ENCODE measurements around the gene WDR90. TPM values are rescaled to one million over a fixed set of nuclear protein-coding genes. Genes with fewer than 3 reads are reported as not detected.
A peak's percentile ranks its signal among the peaks of the same experiment; 100 is the strongest.

WDR90 gene
- total RNA-seq, 1 donor from 2014 or later, result 77.2 TPM

DNA sequence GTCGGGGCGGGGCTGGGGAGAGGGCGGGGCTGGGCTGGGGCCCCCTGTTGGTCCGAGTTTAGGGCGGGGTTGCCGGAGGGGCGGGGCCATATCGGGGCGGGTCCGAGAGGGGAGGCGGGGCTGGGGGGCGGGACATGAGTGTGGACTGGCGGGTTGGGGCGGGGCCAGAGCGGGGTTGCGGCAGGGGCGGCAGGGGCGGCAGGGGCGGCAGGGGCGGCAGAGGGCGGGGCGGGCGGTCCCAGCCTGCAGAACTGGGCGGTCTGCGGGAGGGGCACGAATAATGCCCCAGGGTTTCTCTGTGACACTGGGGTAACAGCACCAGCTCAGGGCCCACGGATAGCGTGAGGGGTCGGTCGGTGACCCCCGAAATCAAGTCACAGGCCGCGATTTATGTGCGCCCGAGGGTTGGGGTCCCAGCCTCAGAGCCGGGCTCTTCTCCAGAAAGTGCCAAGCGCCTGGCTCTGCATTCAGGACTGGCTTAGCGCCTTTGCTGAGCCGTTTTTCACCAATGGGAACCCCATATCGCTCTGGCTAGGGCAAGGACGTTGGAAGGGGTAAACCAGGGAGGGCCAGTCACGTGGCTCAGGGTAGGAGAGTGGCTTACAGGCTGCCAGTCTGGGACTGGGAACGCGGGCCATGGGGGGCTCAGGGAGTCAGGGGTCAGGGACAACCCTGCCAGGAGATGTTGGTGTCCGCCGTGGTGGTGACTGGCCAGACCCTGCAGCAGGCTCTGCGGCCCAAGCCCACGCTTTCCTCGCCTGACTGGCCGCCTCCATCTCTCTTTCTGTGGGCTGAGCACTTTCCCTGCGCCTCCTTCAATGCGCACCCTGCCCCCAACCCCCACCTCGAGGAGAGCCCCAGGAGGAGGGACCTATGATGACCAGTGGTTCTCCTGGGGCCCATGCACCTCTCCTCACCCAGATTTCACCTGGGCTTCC is 11.8 kb upstream of the WDR90 start:
- H3K9me3 Mint-ChIP-seq, result no peaks in the 10 kb centered on the region
- no peak overlapping the region for H3K27ac Mint-ChIP-seq
- H3K36me3 Mint-ChIP-seq (ENCODE audit: low read depth), result peaks cover 8% of the 10 kb centered on the region
- peak; percentile 82 for DNase-seq (ENCODE audit: low spot score)
- intact Hi-C loops (cut with micrococcal nuclease), result loop anchor here (5.0 kb wide), 2 partner anchors 45 to 110 kb away; partner anchors contain the start of genes CAPN15, JMJD8 and STUB1
- peak overlapping the region; percentile 90 for H3K4me3 Mint-ChIP-seq (ENCODE audit: low read depth)
- H3K4me1 Mint-ChIP-seq (ENCODE audit: low read depth), result peaks cover 8% of the 10 kb centered on the region
- no peaks in the 10 kb centered on the region for H3K27me3 Mint-ChIP-seq (ENCODE audit: low read depth)

DNA sequence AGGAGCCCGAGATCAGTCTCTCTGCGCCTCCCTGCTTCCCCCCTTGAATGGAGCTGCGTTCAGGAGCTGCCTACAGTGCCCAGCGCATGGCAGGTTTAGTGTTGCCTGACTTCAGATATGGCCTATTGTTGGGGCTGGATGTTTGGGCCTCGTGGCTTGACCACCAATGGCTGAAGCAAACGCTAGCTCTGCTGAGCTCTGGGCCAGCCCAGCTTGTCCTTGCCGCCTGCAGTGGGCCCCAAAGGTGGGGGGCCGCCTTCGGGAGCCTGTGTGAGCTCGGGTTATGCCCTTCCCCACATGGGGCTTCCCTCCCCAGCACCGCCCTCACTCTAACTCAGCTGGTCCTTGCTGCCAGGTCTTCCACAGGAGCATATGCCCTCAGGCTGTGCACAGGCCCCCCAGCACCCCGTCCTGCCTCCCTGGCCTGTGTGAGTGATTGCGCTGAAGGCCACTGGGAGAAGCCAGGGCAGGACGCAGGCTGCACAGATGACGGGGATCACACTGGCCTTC is 11.1 kb upstream of the WDR90 start:
- H3K9me3 Mint-ChIP-seq, result no peaks in the 10 kb centered on the region
- H3K4me3 Mint-ChIP-seq (ENCODE audit: low read depth), result peak overlapping the region; percentile 21
- intact Hi-C loops (cut with micrococcal nuclease), result loop anchor here (5.0 kb wide), 2 partner anchors 44 to 111 kb away; partner anchors contain the start of genes CAPN15, JMJD8 and STUB1
- no peaks in the 10 kb centered on the region for H3K27me3 Mint-ChIP-seq (ENCODE audit: low read depth)
- H3K4me1 Mint-ChIP-seq (ENCODE audit: low read depth), result peaks cover 8% of the 10 kb centered on the region
- peaks cover 8% of the 10 kb centered on the region for H3K36me3 Mint-ChIP-seq (ENCODE audit: low read depth)
- H3K27ac Mint-ChIP-seq, result no peak overlapping the region
- no peak for DNase-seq (ENCODE audit: low spot score)

DNA sequence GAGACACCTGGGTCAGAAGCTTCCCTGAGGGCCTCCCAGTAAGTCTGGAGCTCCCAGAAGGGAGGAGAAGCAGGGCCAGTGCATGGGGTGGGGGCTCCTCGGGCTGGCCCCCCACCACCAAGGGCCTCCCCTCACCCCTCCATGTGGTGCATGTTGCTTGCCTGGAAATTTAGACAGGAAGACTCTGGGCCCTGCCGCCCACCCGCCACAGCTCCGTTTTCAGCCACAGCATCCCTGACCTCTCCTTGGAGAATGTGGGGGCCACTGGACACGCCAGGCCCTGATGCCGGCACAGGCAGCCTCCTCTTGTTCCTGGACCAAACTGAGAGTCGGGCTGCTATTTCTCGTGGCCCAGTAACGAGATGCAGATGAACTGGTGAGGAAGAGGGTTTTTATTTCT is 10.3 kb upstream of the WDR90 start:
- peaks cover 12% of the 10 kb centered on the region for H3K36me3 Mint-ChIP-seq (ENCODE audit: low read depth)
- no peak overlapping the region for H3K27ac Mint-ChIP-seq
- intact Hi-C loops (cut with micrococcal nuclease), result loop anchor here (5.0 kb wide), 2 partner anchors 43 to 112 kb away; partner anchors contain the start of genes CAPN15, JMJD8 and STUB1

DNA sequence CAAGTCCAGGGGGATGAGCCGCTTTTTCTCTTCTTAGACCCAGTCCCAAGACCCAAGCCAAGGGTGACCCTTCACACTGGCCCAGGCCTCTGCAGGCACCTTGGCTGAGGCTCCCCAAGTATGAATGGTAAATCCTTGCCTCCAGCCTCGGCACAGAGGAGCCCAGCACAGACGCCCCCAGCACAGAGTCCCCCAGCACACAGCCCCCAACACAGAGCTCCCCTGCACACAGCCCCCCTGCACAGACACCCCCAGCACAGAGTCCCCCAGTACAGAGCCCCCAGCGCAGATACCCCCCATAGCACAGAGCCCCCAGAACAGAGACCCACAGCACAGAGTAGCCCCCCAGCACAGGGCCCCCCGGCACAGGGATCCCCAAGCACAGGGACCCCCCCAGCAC is 8.6 kb upstream of the WDR90 start:
- H3K9me3 Mint-ChIP-seq, result no peaks in the 10 kb centered on the region
- H3K4me3 Mint-ChIP-seq (ENCODE audit: low read depth), result peak overlapping the region; percentile 72
- DNase-seq (ENCODE audit: low spot score), result no peak
- intact Hi-C loops (cut with micrococcal nuclease), result loop anchor here (1.0 to 10.0 kb wide), 2 partner anchors 9 to 974 kb away; partner anchors contain the start of genes CRAMP1, IFT140 and WDR90
- H3K27ac Mint-ChIP-seq, result no peak overlapping the region
- H3K36me3 Mint-ChIP-seq (ENCODE audit: low read depth), result peaks cover 15% of the 10 kb centered on the region
- H3K27me3 Mint-ChIP-seq (ENCODE audit: low read depth), result no peaks in the 10 kb centered on the region
- peaks cover 6% of the 10 kb centered on the region for H3K4me1 Mint-ChIP-seq (ENCODE audit: low read depth)

More for the DNA sequence above, 10.3 kb upstream of the WDR90 start:
- no peaks in the 10 kb centered on the region for H3K9me3 Mint-ChIP-seq
- no peak for DNase-seq (ENCODE audit: low spot score)
- H3K4me1 Mint-ChIP-seq (ENCODE audit: low read depth), result peaks cover 8% of the 10 kb centered on the region
- no peak overlapping the region for H3K4me3 Mint-ChIP-seq (ENCODE audit: low read depth)
- H3K27me3 Mint-ChIP-seq (ENCODE audit: low read depth), result no peaks in the 10 kb centered on the region

DNA sequence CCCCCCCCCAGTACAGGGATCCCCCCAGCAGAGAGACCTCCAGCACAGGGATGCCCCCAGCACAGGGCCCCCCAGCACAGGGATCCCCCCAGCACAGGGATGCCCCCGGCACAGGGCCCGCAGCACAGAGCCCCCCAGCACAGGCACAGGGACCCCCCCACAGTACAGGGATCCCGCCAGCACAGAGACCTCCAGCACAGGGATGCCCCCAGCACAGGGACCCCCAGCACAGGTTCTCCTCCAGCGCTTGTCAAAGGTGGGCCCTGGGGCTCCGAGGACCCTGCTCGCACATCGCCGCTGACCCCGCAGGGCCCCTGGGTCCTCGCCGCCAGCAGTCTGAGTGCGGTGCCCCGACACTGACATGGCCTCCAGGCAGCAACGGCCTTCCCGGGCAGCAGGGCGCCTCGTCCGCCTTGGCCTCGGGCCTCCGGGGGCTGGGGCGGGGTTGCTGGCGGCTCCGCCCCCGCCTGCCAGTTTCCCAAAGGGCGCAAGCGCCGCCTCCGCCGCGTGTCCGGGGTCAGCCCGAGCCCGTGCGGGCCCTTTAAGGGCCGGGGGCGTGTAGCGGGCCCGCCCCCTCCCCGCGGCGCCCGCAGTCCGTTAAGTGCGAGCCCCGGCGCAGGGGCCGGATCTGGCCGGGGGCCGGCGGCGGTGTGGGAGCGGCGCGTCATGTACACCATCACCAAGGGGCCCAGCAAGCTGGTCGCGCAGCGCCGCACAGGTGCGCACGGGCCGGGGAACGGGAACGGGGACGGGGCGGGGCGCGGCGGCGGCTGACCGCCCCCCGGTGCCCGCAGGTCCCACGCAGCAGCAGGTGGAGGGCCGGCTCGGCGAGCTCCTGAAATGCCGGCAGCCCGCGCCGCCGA is 7.6 kb upstream of the WDR90 start, which contains the start of gene MCRIP2:
MCRIP2 (plus strand) TSS at position 503 of the 863 bp plus-strand sequence; CDS start at position 667, 164 bp downstream.
- intact Hi-C loops (cut with micrococcal nuclease), result loop anchor here (1.0 to 10.0 kb wide), 2 partner anchors 8 to 973 kb away; partner anchors contain the start of genes CRAMP1, IFT140 and WDR90
- Mint-ChIP-seq H3K27me3 (ENCODE audit: low read depth) (no peaks in the 10 kb centered on the region), H3K9me3 (no peaks in the 10 kb centered on the region), H3K4me1 (ENCODE audit: low read depth) (peaks cover 6% of the 10 kb centered on the region), H3K4me3 (ENCODE audit: low read depth) (peak within 1 kb of the TSS; percentile 75), H3K27ac (no peak within 1 kb of the TSS), H3K36me3 (ENCODE audit: low read depth) (peaks cover 16% of the 10 kb centered on the region)
- DNase-seq (ENCODE audit: low spot score), result peak; percentile 72

GRCh38 chr16:642189-643049 is 6.7 kb upstream of the WDR90 start:
- H3K27ac Mint-ChIP-seq, result no peak overlapping the region
- peak; percentile 29 for DNase-seq (ENCODE audit: low spot score)
- peaks cover 5% of the 10 kb centered on the region for H3K4me1 Mint-ChIP-seq (ENCODE audit: low read depth)
- H3K36me3 Mint-ChIP-seq (ENCODE audit: low read depth), result peaks cover 16% of the 10 kb centered on the region
- H3K27me3 Mint-ChIP-seq (ENCODE audit: low read depth), result no peaks in the 10 kb centered on the region
- intact Hi-C loops (cut with micrococcal nuclease), result loop anchor here (10.0 kb wide), 1 partner anchor 972 kb away; the partner anchor contains the start of genes CRAMP1 and IFT140
- H3K4me3 Mint-ChIP-seq (ENCODE audit: low read depth), result peak overlapping the region; percentile 75
- no peaks in the 10 kb centered on the region for H3K9me3 Mint-ChIP-seq

- no peak overlapping the region for H3K27ac Mint-ChIP-seq
- no peaks in the 10 kb centered on the region for H3K27me3 Mint-ChIP-seq (ENCODE audit: low read depth)
- peaks cover 4% of the 10 kb centered on the region for H3K4me1 Mint-ChIP-seq (ENCODE audit: low read depth)
- H3K9me3 Mint-ChIP-seq, result no peaks in the 10 kb centered on the region
- DNase-seq (ENCODE audit: low spot score), result no peak
- intact Hi-C loops (cut with micrococcal nuclease), result loop anchor here (10.0 kb wide), 1 partner anchor 972 kb away; the partner anchor contains the start of genes CRAMP1 and IFT140
- H3K36me3 Mint-ChIP-seq (ENCODE audit: low read depth), result peaks cover 16% of the 10 kb centered on the region
- H3K4me3 Mint-ChIP-seq (ENCODE audit: low read depth), result peak overlapping the region; percentile 75
These were observed 6.2 kb upstream of the WDR90 start for GRCh38 chr16:643050-643368.

GRCh38 chr16:644556-644955 is 4.6 kb upstream of the WDR90 start:
- Mint-ChIP-seq H3K27me3 (ENCODE audit: low read depth) (no peaks in the 10 kb centered on the region), H3K4me3 (ENCODE audit: low read depth) (peak overlapping the region; percentile 72), H3K27ac (no peak overlapping the region), H3K4me1 (ENCODE audit: low read depth) (peaks cover 4% of the 10 kb centered on the region), H3K36me3 (ENCODE audit: low read depth) (peaks cover 16% of the 10 kb centered on the region), H3K9me3 (no peaks in the 10 kb centered on the region)
- DNase-seq (ENCODE audit: low spot score), result no peak
- intact Hi-C loops (cut with micrococcal nuclease), result loop anchor here (10.0 kb wide), 1 partner anchor 970 kb away; the partner anchor contains the start of genes CRAMP1 and IFT140

DNA sequence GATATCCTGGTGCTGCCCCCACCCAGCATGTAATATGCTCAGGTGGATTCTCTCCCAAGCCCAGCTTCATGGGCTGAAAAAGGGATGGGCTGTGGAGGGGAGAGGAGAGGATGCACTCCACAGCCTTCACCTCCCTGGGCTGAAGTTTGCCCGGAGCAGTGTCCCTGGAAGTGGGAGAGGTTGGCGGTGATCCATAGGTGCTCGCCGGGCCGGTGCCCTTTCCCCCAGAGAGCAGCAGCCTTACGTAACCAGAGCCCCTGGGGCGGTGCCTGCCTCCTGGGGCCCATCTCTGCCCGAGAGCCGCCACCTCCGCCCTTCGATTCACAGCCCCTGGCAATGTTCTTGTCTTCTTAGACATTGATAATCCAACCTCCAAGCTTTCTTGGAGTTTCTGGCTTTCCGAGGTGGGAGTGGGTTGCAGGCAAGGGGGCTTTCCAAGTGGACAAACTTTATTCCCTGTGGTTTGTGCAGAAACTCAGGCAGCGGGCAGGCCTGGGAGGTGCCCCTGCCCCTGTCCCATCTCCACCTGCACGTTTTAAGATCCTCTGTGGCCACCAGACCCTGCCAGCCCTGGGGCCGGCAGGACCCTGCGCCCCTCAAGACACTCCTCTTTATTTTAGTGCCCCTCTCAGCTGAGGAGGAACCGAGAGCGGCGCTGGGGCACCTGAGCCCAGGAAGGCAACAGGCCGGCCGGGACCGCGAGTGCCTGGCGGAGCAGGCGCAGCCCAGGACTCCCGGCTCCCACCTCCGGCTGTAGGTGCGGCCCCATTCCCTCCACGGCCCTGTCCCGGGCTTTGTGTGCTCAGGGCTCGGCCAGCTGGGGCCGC is 3.1 kb upstream of the WDR90 start:
- Mint-ChIP-seq H3K36me3 (ENCODE audit: low read depth) (peaks cover 16% of the 10 kb centered on the region), H3K4me3 (ENCODE audit: low read depth) (no peak overlapping the region), H3K27me3 (ENCODE audit: low read depth) (no peaks in the 10 kb centered on the region), H3K9me3 (no peaks in the 10 kb centered on the region), H3K4me1 (ENCODE audit: low read depth) (peaks cover 4% of the 10 kb centered on the region), H3K27ac (no peak overlapping the region)
- intact Hi-C loops (cut with micrococcal nuclease), result loop anchor here (10.0 kb wide), 1 partner anchor 969 kb away; the partner anchor contains the start of genes CRAMP1 and IFT140
- DNase-seq (ENCODE audit: low spot score), result no peak

DNA sequence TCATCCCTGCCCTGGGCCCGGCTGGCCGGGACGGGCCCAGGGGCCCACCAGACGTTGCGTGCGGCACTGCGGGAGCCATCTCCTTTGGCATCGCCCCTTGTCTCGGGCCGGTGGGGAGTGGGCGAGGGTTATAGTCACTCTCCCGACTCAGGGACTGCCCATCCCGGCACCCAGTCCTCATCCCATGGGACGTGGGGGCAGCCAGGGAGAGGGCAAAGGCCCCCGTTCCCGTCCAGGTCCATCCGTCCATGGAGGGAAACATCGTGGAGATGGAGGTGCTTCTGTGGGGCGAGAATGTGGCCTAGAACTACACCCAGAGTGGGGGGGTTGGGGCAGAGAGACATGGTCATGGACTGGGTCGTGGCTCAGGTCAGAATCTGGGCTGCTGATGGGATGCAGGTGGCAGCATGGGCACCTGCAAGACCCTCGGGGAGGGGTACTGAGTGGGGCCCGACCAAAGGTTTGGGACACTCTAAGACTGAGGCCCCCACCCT is 2.4 kb upstream of the WDR90 start:
- Mint-ChIP-seq H3K9me3 (no peaks in the 10 kb centered on the region), H3K27ac (no peak overlapping the region), H3K4me3 (ENCODE audit: low read depth) (no peak overlapping the region), H3K27me3 (ENCODE audit: low read depth) (no peaks in the 10 kb centered on the region), H3K4me1 (ENCODE audit: low read depth) (peaks cover 4% of the 10 kb centered on the region), H3K36me3 (ENCODE audit: low read depth) (peaks cover 16% of the 10 kb centered on the region)
- no peak for DNase-seq (ENCODE audit: low spot score)
- intact Hi-C loops (cut with micrococcal nuclease), result loop anchor here (10.0 kb wide), 1 partner anchor 968 kb away; the partner anchor contains the start of genes CRAMP1 and IFT140

Measured in activated T-helper 2 cell treated with anti-CD3 and anti-CD28 coated beads, Interferon-gamma antibody, Interleukin-2, Interleukin-4, amounts not matched to agents 10 μg/mL and 5 μg/mL and 100 μg/mL, durations not matched to agents 14 hours and 24 hours and 36 hours (primary cell).